DND-41 (cell line): Measurements from ENCODE around the gene LCE1D.

Experiments used
- ATAC-seq: fragments of 200-7000 bp; cut with Tn5 transposase; 3 replicates; pipeline ENCODE4 v1.9.1; 2021; ENCODE audit warnings: low read depth; ENCODE audit not compliant: insufficient read depth
- DNase-seq: peaks from one replicate; pipeline ENCODE4 v3.0.0-alpha.2; 2020
- H2AFZ ChIP-seq: 2 replicates; pipeline ENCODE4 v1.6.0; 2012; ENCODE audit warnings: low read depth, low read length
- H3K27ac ChIP-seq: 2 replicates; pipeline ENCODE4 v1.5.1; 2012; ENCODE audit warnings: low read length, inconsistent platforms
- H3K27me3 ChIP-seq: fragments of 200-600 bp; sonication (generic); 2 replicates; pipeline ENCODE4 v1.6.0; 2012; ENCODE audit warnings: low read length, mild to moderate bottlenecking, inconsistent platforms; ENCODE audit not compliant: insufficient read depth, poor library complexity
- H3K36me3 ChIP-seq: 2 replicates; pipeline ENCODE4 v1.5.1; 2012; ENCODE audit warnings: low read length, inconsistent platforms; ENCODE audit not compliant: insufficient read depth
- H3K4me1 ChIP-seq: 2 replicates; pipeline ENCODE4 v1.5.1; 2012; ENCODE audit warnings: mild to moderate bottlenecking, low read length; ENCODE audit not compliant: insufficient read depth
- H3K4me2 ChIP-seq: 2 replicates; pipeline ENCODE4 v1.6.0; 2012; ENCODE audit warnings: mild to moderate bottlenecking, moderate library complexity, low read length, inconsistent platforms; ENCODE audit not compliant: insufficient read depth
- H3K4me3 ChIP-seq, 2 experiments: fragments of 200-600 bp in 1 of 2; shearing (Covaris generic) in 1 of 2; 2 replicates each; pipeline ENCODE4 v1.5.1; 2012 to 2016; ENCODE audit warnings: inconsistent platforms in 2 of 2, low read length in 2 of 2, mild to moderate bottlenecking in 2 of 2, low read depth in 1 of 2, moderate library complexity in 1 of 2
- H3K79me2 ChIP-seq: 2 replicates; pipeline ENCODE4 v1.6.0; 2012; ENCODE audit warnings: low read length, inconsistent platforms; ENCODE audit not compliant: insufficient read depth
- H3K9ac ChIP-seq: 2 replicates; pipeline ENCODE4 v1.6.0; 2012; ENCODE audit warnings: low read depth, mild to moderate bottlenecking, inconsistent platforms, low read length, moderate library complexity
- H3K9me3 ChIP-seq: 2 replicates; pipeline ENCODE4 v1.5.1; 2012; ENCODE audit warnings: low read length, moderate library complexity, mild to moderate bottlenecking, inconsistent platforms; ENCODE audit not compliant: insufficient read depth, severe bottlenecking
- H4K20me1 ChIP-seq: 2 replicates; pipeline ENCODE4 v1.6.0; 2012; ENCODE audit warnings: low read length; ENCODE audit not compliant: insufficient read depth
- CTCF ChIP-seq: IDR thresholded peaks from 2 replicates; pipeline ENCODE4 v1.5.1; 2012; ENCODE audit warnings: borderline replicate concordance, low read length, moderate library complexity, mild to moderate bottlenecking; ENCODE audit not compliant: poor library complexity, severe bottlenecking; ENCODE audit errors: extremely low read depth
- EZH2 ChIP-seq: IDR thresholded peaks from 3 replicates; pipeline ENCODE4 v1.6.1; 2012; ENCODE audit warnings: borderline replicate concordance, low read depth, mild to moderate bottlenecking, moderate library complexity, low read length, inconsistent platforms; ENCODE audit not compliant: severe bottlenecking

The LCE1D gene

GRCh38 chr1:152796421-152796820 is at the start of gene LCE1D:
LCE1D (plus strand) TSS chr1:152796721; CDS start chr1:152797795, 1,074 bp downstream.
- ATAC-seq, result no peak

GRCh38 chr1:152747831-152748230 is 48.7 kb upstream of the LCE1D start:
- H3K79me2 ChIP-seq, result no peaks in the 10 kb centered on the region
- no peak overlapping the region for H3K9ac ChIP-seq
- no peak overlapping the region for H2AFZ ChIP-seq
- ATAC-seq (no peak), DNase-seq (no peak)
- peaks cover 6% of the 10 kb centered on the region for H3K27me3 ChIP-seq
- H3K4me3 ChIP-seq, result no peak overlapping the region
- no peak overlapping the region for H3K4me2 ChIP-seq
- no peaks in the 10 kb centered on the region for H3K36me3 ChIP-seq
- H3K4me1 ChIP-seq, result no peaks in the 10 kb centered on the region
- no peaks in the 10 kb centered on the region for H4K20me1 ChIP-seq
- H3K9me3 ChIP-seq, result no peaks in the 10 kb centered on the region
- no peak for TF ChIP-seq CTCF
- no peak for TF ChIP-seq EZH2
- H3K27ac ChIP-seq, result no peak overlapping the region

More at GRCh38 chr1:152796421-152796820, at the start of gene LCE1D:
- Histone ChIP-seq H2AFZ (no peak within 1 kb of the TSS), H3K4me1 (no peaks in the 10 kb centered on the region), H3K27ac (no peak within 1 kb of the TSS), H3K9me3 (no peaks in the 10 kb centered on the region), H3K36me3 (no peaks in the 10 kb centered on the region), H3K4me2 (no peak within 1 kb of the TSS), H3K79me2 (no peaks in the 10 kb centered on the region), H3K9ac (no peak within 1 kb of the TSS), H3K27me3 (peaks cover 2% of the 10 kb centered on the region), H4K20me1 (no peaks in the 10 kb centered on the region), H3K4me3 (no peak within 1 kb of the TSS)
- no peak for TF ChIP-seq EZH2
- TF ChIP-seq CTCF, result no peak
- no peak for DNase-seq

GRCh38 chr1:152752225-152752624 is 44.3 kb upstream of the LCE1D start:
- H3K4me2 ChIP-seq, result no peak overlapping the region
- peaks cover 6% of the 10 kb centered on the region for H3K27me3 ChIP-seq
- H3K4me1 ChIP-seq, result no peaks in the 10 kb centered on the region
- no peaks in the 10 kb centered on the region for H4K20me1 ChIP-seq
- no peak overlapping the region for H2AFZ ChIP-seq
- H3K27ac ChIP-seq, result no peak overlapping the region
- TF ChIP-seq CTCF (no peak), EZH2 (no peak)
- ATAC-seq (no peak), DNase-seq (no peak)
- H3K79me2 ChIP-seq, result no peaks in the 10 kb centered on the region
- no peaks in the 10 kb centered on the region for H3K9me3 ChIP-seq
- H3K4me3 ChIP-seq, result no peak overlapping the region
- H3K9ac ChIP-seq, result no peak overlapping the region
- H3K36me3 ChIP-seq, result no peaks in the 10 kb centered on the region

GRCh38 chr1:152753586-152753985 is 42.9 kb upstream of the LCE1D start:
- DNase-seq, result no peak
- Histone ChIP-seq H3K36me3 (no peaks in the 10 kb centered on the region), H3K27ac (no peak overlapping the region), H4K20me1 (no peaks in the 10 kb centered on the region), H3K79me2 (no peaks in the 10 kb centered on the region), H3K27me3 (peaks cover 2% of the 10 kb centered on the region), H3K9me3 (no peaks in the 10 kb centered on the region), H2AFZ (no peak overlapping the region), H3K4me2 (no peak overlapping the region), H3K9ac (no peak overlapping the region), H3K4me3 (no peak overlapping the region), H3K4me1 (no peaks in the 10 kb centered on the region)
- no peak for ATAC-seq
- TF ChIP-seq EZH2 (no peak), CTCF (no peak)
